Keratinocyte (primary cell): ENCODE measurements around the gene CTF1.

ENCODE experiments used
- CTCF ChIP-seq, 3 experiments: IDR thresholded peaks in 1 of 3; conservative IDR thresholded peaks in 1 of 3; optimal IDR thresholded peaks in 1 of 3; 2 replicates in 2 of 3; 3 replicates in 1 of 3; pipeline versions ENCODE3 to v1.5.1; 2011; ENCODE audit warnings: low read length in 3 of 3, mild to moderate bottlenecking in 3 of 3, moderate library complexity in 2 of 3, control low read depth in 1 of 3, inconsistent platforms in 1 of 3; ENCODE audit not compliant: insufficient read depth in 2 of 3; ENCODE audit errors: extremely low read depth in 1 of 3
- EZH2 ChIP-seq: IDR thresholded peaks from one replicate; pipeline ENCODE4 v1.6.1; 2012; ENCODE audit warnings: inconsistent platforms, mild to moderate bottlenecking, low read length, moderate library complexity

- TF ChIP-seq CTCF (optimal IDR thresholded peaks at IDR 0.05 in 1 of 3, IDR thresholded peaks at IDR 0.05 in 1 of 3, conservative IDR thresholded peaks at IDR 0.05 in 1 of 3; ENCODE audit: extremely low read depth in 1 of 3, insufficient read depth in 2 of 3, low read length in 3 of 3) (no peak), EZH2 (no peak)
Observed at GRCh38 chr16:30900588-30900987, 4.2 kb downstream of the CTF1 start.
